Retinal pigment epithelial cell (primary cell): Measurements from ENCODE around the gene UVRAG.
A peak's percentile ranks its signal among the peaks of the same experiment; 100 is the strongest.

Experiments
- DNase-seq: peaks from one replicate; pipeline ENCODE4 v3.0.0-alpha.2; 2010; ENCODE audit warnings: low read depth
- H3K4me3 ChIP-seq: 2 replicates; pipeline ENCODE4 v1.5.1; 2011; ENCODE audit warnings: mild to moderate bottlenecking, low read length, control low read depth, moderate library complexity
- TF ChIP-seq, protein P1 (sequence below): conservative IDR thresholded peaks from 2 replicates; pipeline ENCODE4 v1.5.1; 2011; ENCODE audit warnings: low read depth, low read length, control low read depth, inconsistent platforms

Gene UVRAG

DNA sequence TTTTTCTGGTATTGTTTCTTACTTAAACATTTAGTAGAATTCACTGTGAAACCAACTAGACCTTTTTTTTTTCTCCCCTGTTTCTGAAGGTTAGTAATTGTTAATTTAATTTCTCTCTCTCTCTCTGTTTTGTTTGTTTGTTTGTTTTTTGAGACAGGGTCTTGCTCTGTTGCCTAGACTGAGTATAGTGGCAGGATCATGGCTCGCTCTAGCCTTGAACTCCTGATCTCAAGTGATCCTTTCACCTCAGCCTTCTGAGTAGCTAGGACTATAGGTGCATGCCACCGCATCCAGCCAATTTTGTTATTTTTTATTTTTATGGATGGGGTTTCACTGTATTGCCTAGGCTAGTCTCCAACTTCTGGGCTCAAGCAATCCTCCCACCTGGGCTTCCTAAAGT lies 165.0 kb downstream of the UVRAG start:
- no peak for DNase-seq

DNA sequence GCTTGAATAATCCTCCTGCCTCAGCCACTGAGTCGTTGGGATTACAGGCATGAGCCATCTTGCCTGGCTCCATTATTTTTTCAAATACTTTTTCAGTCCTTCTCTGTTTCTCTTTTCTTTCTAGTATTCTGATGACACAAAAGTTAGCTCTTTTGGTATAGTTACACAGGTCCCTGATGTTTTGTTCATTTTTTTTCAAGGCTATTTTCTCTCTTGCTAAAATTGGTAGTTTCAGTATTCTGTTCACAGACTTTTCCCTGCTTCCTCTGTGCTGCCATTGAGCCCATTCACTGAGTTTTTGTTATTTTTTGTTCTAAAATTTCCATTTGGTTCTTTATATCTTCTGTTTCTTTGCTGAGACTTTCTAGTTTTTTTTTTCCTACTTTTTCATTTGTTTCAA lies 166.5 kb downstream of the UVRAG start:
- TF ChIP-seq, protein P1, sequence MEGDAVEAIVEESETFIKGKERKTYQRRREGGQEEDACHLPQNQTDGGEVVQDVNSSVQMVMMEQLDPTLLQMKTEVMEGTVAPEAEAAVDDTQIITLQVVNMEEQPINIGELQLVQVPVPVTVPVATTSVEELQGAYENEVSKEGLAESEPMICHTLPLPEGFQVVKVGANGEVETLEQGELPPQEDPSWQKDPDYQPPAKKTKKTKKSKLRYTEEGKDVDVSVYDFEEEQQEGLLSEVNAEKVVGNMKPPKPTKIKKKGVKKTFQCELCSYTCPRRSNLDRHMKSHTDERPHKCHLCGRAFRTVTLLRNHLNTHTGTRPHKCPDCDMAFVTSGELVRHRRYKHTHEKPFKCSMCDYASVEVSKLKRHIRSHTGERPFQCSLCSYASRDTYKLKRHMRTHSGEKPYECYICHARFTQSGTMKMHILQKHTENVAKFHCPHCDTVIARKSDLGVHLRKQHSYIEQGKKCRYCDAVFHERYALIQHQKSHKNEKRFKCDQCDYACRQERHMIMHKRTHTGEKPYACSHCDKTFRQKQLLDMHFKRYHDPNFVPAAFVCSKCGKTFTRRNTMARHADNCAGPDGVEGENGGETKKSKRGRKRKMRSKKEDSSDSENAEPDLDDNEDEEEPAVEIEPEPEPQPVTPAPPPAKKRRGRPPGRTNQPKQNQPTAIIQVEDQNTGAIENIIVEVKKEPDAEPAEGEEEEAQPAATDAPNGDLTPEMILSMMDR, result no peak
- no peak for DNase-seq
- H3K4me3 ChIP-seq, result no peak overlapping the region

More for the DNA sequence above, 165.0 kb downstream of the UVRAG start:
- TF ChIP-seq, protein P1, result no peak
- H3K4me3 ChIP-seq, result peak overlapping the region; percentile 33

DNA sequence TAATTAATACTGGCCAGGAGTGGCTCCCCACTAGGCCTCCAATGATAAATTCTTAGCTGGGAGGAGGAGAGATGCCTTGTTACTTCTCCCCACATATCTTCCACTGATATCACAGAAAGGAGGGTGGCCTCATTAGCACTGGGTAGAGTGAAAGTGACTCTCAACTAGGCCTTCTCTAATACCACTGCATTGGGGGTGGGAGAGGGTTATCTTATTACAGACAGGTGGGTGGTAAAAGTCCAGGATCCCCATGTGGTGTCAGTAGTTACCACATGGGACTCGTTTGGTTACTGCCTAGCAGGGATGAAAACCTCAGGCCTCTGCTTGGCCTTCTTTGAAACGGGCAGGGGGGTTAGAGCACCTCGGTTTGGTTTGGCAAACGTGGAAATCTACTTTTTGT lies 167.3 kb downstream of the UVRAG start:
- DNase-seq, result no peak
- H3K4me3 ChIP-seq, result no peak overlapping the region
- TF ChIP-seq, protein P1, result no peak

DNA sequence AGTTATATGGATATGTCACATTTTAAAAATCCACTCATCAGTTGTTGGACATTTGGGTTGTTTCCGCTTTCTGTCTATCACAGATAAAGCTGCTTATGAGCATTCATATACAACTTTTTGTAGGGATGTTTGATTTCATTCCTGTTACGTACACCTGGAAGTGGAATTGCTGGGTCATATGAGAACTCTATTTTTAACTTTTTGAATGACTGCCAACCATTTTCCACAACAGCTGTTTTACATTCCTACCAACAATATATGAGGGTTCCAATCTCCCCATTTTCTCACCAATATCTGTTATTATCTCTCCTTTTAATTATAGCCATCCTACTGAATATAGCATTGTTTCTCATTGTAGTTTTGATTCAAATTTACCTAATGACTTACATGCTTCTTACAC lies 172.0 kb downstream of the UVRAG start:
- no peak for DNase-seq
- TF ChIP-seq, protein P1, result no peak
- H3K4me3 ChIP-seq, result no peak overlapping the region

DNA sequence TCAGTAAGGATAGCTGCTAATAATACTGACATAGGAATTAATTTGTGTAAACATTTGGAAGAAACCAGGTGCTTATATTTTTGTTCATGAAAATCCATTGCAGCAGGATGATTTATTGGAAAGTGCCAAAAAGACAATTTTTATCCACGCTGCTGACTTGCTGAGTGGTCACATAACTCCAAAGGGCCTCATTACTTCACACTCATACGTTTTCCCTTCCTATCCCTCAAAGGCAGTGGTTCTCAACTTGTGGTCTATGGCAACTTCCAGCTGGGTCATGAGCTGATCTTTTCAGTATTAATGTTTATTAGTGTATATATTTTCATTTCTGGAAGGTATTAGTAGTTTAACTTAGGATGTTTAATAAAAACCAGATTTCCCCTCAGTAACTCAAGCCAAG lies 178.1 kb downstream of the UVRAG start:
- no peak for DNase-seq
- no peak overlapping the region for H3K4me3 ChIP-seq
- TF ChIP-seq, protein P1, result no peak

DNA sequence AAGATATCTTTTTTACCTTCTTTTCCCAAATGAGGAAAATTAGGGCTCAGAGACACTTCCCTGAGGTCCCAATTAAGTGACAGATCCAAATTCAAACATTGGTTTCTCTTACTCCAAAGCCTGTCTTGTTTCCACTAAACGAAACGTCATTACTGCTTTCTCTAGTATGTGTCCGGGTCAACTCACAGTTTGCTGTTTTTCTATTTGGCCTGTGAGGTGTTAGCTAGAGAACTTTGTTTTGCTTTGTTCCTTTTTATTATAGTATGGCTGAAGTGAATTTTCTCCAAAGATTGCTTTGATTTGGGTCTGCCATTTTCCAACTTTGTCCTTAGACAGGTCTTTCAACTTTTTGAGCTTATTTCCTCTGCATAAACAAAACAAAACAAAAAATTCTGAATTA lies 179.6 kb downstream of the UVRAG start:
- no peak for DNase-seq
- H3K4me3 ChIP-seq, result no peak overlapping the region
- TF ChIP-seq, protein P1, result no peak

DNA sequence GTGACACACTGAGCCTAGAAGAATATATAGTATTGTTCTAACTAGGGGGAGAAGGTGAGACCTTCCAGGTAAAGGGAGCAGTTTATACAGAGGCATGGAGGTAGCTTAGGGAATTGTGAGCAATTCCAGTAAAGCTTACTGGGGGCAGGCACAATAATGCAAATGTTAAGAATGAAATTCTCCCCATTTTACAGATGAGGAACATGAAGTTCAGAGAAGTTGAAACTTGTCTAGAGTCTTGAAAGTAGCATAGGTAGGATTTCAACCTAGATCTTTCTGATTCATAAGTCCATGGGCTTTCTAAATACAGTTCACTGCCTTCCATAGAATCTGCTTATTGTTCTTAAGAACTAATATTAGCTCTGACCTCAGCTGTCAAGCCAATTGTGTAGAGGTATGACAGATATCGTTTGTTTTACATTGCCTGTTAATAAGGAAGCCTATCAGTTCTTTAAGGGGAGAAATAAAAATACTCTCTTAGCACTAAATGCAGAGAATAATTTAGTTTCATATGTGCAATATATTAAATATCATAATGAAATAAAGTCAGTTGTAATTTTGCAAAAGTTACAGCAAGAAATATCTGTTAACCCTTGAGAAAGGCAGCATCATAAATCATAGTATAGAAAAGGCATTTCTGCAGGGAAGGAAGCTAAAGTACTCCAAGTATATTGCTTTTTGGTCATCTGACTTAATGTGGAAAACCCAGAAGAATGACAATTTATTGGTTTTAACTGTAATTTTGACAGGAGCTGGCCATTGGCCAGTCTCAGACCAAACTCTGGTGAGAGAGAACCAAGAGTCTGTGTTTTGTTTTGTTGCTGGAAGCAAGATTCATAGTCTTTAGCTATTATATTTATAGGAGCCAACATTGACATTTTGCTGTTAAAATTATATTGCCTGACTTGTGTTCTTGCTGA lies 181.8 kb downstream of the UVRAG start:
- TF ChIP-seq, protein P1, result no peak
- DNase-seq, result no peak
- H3K4me3 ChIP-seq, result no peak overlapping the region
